ENCODE results near the gene POU4F1.

DNA sequence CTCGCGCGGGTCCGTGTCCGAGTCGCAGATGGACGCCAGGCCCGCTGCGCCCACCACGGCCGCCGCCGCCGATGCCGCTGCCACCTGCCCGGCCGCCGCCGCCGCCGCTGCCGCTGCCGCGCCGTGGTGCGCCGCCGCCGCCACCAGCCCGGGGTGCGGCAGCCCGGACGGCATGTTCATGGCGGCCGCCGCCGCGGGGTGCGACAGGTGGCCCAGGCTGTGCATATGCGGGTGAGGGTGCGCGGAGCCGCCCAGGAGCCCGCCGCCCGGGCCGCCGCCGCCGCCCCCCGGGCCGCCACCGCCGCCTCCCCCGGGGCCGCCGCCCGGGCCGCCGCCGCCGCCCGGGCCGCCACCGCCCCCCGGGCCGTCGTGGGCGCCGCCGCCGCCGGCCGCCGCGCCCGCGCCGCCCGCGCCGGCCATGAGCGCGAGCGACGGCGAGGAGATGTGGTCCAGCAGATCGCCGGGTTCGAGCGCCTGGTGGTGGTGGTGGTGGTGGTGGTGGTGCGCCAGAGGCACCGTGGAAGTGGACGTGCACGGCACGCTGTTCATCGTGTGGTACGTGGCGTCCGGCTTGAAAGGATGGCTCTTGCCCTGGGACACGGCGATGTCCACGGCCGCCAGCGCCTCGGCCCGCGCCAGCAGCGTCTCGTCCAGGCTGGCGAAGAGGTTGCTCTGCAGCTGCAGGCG is 1.3 kb downstream of the POU4F1 start:
- TF ChIP-seq, protein P1, sequence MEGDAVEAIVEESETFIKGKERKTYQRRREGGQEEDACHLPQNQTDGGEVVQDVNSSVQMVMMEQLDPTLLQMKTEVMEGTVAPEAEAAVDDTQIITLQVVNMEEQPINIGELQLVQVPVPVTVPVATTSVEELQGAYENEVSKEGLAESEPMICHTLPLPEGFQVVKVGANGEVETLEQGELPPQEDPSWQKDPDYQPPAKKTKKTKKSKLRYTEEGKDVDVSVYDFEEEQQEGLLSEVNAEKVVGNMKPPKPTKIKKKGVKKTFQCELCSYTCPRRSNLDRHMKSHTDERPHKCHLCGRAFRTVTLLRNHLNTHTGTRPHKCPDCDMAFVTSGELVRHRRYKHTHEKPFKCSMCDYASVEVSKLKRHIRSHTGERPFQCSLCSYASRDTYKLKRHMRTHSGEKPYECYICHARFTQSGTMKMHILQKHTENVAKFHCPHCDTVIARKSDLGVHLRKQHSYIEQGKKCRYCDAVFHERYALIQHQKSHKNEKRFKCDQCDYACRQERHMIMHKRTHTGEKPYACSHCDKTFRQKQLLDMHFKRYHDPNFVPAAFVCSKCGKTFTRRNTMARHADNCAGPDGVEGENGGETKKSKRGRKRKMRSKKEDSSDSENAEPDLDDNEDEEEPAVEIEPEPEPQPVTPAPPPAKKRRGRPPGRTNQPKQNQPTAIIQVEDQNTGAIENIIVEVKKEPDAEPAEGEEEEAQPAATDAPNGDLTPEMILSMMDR (IDR thresholded peaks at IDR 0.05) = no peak
- TF ChIP-seq POLR2A (IDR thresholded peaks at IDR 0.05) = no peak

Measured in body of pancreas (tissue), 4 donors.